Lower leg skin (tissue), 3 donors: Measurements from ENCODE around the gene KIAA0513.

Source experiments
- CTCF ChIP-seq, 3 donors: fragments of 450-650 bp; IDR thresholded peaks; one replicate each; pipeline ENCODE4 v1.5.1; 2016; ENCODE audit warnings: antibody characterized with exemption in 3 of 3, mild to moderate bottlenecking in 3 of 3, moderate library complexity in 2 of 3
- POLR2A ChIP-seq, 2 donors: fragments of 450-650 bp; IDR thresholded peaks; one replicate each; pipeline ENCODE4 v1.6.1; 2016 to 2017; ENCODE audit warnings: antibody characterized with exemption in 2 of 2, mild to moderate bottlenecking in 1 of 2, moderate library complexity in 1 of 2

- no peak for TF ChIP-seq CTCF (IDR thresholded peaks at IDR 0.05)
- TF ChIP-seq POLR2A (IDR thresholded peaks at IDR 0.05), result no peak
Observed at GRCh38 chr16:85007496-85008214, 19.9 kb upstream of the KIAA0513 start.
